HG03066 (cell line): ENCODE measurements around the gene MLH1.
"Not testable (repeated sequence)": the region's sequence is repeated elsewhere in the genome, so short reads cannot be mapped to it uniquely, and the experiment has no call there.

Experiments used
- ATAC-seq: cut with Tn5 transposase; IDR thresholded peaks from one replicate; pipeline ENCODE4 v1.9.1; 2021; ENCODE audit warnings: low read depth; ENCODE audit not compliant: unreplicated experiment

The MLH1 gene

GRCh38 chr3:36993326-36994283 is at the start of gene MLH1:
Gene MLH1, plus strand, starts transcription at chr3:36993518. Its CDS starts 30 bp downstream, at chr3:36993548.
- peak; percentile 87 for ATAC-seq

GRCh38 chr3:36943601-36944000 is 49.7 kb upstream of the MLH1 start:
- no peak for ATAC-seq

GRCh38 chr3:36944012-36944640 is 49.2 kb upstream of the MLH1 start:
- peak; percentile 45 for ATAC-seq

GRCh38 chr3:36944641-36945270 is 48.6 kb upstream of the MLH1 start, which contains the start of gene TRANK1:
Gene TRANK1, minus strand, starts transcription at chr3:36945054. Its CDS starts 245 bp downstream, at chr3:36944809.
- peak; percentile 67 for ATAC-seq

- no peak for ATAC-seq
Measured at GRCh38 chr3:36945333-36945980, 47.9 kb upstream of the MLH1 start.

GRCh38 chr3:36947814-36948213 is 45.5 kb upstream of the MLH1 start:
- not testable (repeated sequence) for ATAC-seq

- no peak for ATAC-seq
Measured at GRCh38 chr3:36954452-36955134, 38.7 kb upstream of the MLH1 start.

- no peak for ATAC-seq
Measured at GRCh38 chr3:36956155-36956554, 37.2 kb upstream of the MLH1 start.

- ATAC-seq, result no peak
Measured at GRCh38 chr3:36957063-36957462, 36.3 kb upstream of the MLH1 start.

- no peak for ATAC-seq
Measured at GRCh38 chr3:36957862-36958686, 35.2 kb upstream of the MLH1 start.

- ATAC-seq, result no peak
Measured at GRCh38 chr3:36959821-36960220, 33.5 kb upstream of the MLH1 start.

GRCh38 chr3:36960502-36960901 is 32.8 kb upstream of the MLH1 start:
- ATAC-seq, result no peak

GRCh38 chr3:36963008-36963407 is 30.3 kb upstream of the MLH1 start:
- ATAC-seq, result not testable (repeated sequence)

GRCh38 chr3:36964331-36964730 is 29.0 kb upstream of the MLH1 start:
- no peak for ATAC-seq

- ATAC-seq, result peak; percentile 58
Measured at GRCh38 chr3:36964817-36965216, 28.5 kb upstream of the MLH1 start.

GRCh38 chr3:36965440-36965839 is 27.9 kb upstream of the MLH1 start:
- no peak for ATAC-seq

GRCh38 chr3:36969085-36969484 is 24.2 kb upstream of the MLH1 start:
- ATAC-seq, result no peak

- peak; percentile 99 for ATAC-seq
Measured at GRCh38 chr3:36969540-36970432, 23.5 kb upstream of the MLH1 start.
